ENCODE measurements around the gene UBTF.

DNA sequence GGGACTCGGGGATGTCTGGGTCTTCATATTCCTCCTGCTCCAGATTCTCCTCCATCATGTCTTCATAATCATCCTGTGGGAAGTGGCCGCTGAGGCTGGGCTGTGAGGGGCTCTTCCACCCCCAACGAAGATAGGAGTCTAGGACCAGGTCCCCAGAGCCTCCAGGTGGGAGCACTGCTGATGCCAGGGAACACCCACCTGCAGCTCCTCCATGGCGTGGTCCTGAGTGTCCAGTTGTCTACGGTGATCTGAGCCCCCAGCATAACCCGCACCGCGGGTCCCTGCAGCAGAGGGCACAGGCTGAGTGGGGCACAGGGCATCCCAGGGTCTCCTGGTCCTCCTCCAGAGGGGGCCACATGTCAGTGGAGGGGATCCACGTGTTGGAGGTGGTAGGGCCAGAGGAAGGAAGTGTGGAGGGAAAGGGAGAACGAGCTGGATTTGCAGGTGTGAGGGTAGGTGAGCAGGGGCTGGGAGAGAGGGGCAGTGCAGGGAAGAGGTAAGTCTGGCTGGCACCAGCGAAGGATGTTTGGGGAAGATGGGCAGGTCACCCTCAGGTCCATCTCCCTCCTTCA, 43.3 kb upstream of the UBTF start:
- TF ChIP-seq, protein P1, sequence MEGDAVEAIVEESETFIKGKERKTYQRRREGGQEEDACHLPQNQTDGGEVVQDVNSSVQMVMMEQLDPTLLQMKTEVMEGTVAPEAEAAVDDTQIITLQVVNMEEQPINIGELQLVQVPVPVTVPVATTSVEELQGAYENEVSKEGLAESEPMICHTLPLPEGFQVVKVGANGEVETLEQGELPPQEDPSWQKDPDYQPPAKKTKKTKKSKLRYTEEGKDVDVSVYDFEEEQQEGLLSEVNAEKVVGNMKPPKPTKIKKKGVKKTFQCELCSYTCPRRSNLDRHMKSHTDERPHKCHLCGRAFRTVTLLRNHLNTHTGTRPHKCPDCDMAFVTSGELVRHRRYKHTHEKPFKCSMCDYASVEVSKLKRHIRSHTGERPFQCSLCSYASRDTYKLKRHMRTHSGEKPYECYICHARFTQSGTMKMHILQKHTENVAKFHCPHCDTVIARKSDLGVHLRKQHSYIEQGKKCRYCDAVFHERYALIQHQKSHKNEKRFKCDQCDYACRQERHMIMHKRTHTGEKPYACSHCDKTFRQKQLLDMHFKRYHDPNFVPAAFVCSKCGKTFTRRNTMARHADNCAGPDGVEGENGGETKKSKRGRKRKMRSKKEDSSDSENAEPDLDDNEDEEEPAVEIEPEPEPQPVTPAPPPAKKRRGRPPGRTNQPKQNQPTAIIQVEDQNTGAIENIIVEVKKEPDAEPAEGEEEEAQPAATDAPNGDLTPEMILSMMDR (IDR thresholded peaks at IDR 0.05; ENCODE audit: low read depth, low read length, poor library complexity, severe bottlenecking): no peak
- TF ChIP-seq EZH2phosphoT487 (IDR thresholded peaks at IDR 0.05; ENCODE audit: borderline replicate concordance, low read length): no peak
